Esophagus squamous epithelium (tissue), 5 donors: ENCODE data around the gene HBEGF. TPM values are rescaled to one million over a fixed set of nuclear protein-coding genes. Genes with fewer than 3 reads are reported as not detected.

Source experiments
- DNase-seq: peaks from one replicate; lab custom pipeline; 2025; lab: John Stamatoyannopoulos, UW
- H3K27ac ChIP-seq, 4 donors: fragments of 200-600 bp; sonication (generic); one replicate each; pipeline ENCODE4 v1.5.1; 2016 to 2019; ENCODE audit warnings: mild to moderate bottlenecking in 1 of 4
- H3K27me3 ChIP-seq, 4 donors: fragments of 200-600 bp; sonication (generic); 1 replicate in 3 of 4; 2 replicates in 1 of 4; pipeline versions ENCODE4 v1.5.1 to v1.6.0; 2017 to 2021; ENCODE audit warnings: antibody characterized with exemption in 1 of 4
- H3K36me3 ChIP-seq, 3 donors: fragments of 200-600 bp; sonication (generic); one replicate each; pipeline ENCODE4 v1.5.1; 2016 to 2019
- H3K4me1 ChIP-seq, 3 donors: fragments of 200-600 bp; sonication (generic); one replicate each; pipeline ENCODE4 v1.5.1; 2017 to 2019
- H3K4me3 ChIP-seq, 4 donors: fragments of 200-600 bp; sonication (generic); 1 replicate in 3 of 4; 2 replicates in 1 of 4; pipeline ENCODE4 v1.5.1; 2016 to 2019; ENCODE audit warnings: mild to moderate bottlenecking in 2 of 4, moderate library complexity in 1 of 4
- H3K9me3 ChIP-seq, 3 donors: fragments of 200-600 bp; sonication (generic); one replicate each; pipeline ENCODE4 v1.5.1; 2016 to 2019
- CTCF ChIP-seq, 6 experiments: fragments of 450-650 bp in 4 of 6; fragments of 200-600 bp in 2 of 6; sonication (generic) in 2 of 6; IDR thresholded peaks; one replicate each; pipeline ENCODE4 v1.5.1; 2016 to 2019; ENCODE audit warnings: antibody characterized with exemption in 6 of 6, mild to moderate bottlenecking in 4 of 6, moderate library complexity in 4 of 6
- POLR2A ChIP-seq, 4 donors: fragments of 450-650 bp; IDR thresholded peaks; one replicate each; pipeline ENCODE4 v1.6.1; 2017; ENCODE audit warnings: antibody characterized with exemption in 4 of 4, mild to moderate bottlenecking in 4 of 4, moderate library complexity in 3 of 4
- WGBS, 2 donors: methylation state at CpG; one replicate each; pipeline ENCODE4 v1.1.5; 2018; 5-methylcytosine and 5-hydroxymethylcytosine counted together
- intact Hi-C: fragments of 100-400 bp; cut with DNase I; formaldehyde crosslinking; loops from one replicate; pipeline ENCODE4 v1.15.0; 2022
- total RNA-seq, 4 donors: library from RNA; depleted of rRNA; stranded (reverse); fragments of >200 nt; gene quantifications; one replicate each; pipeline ENCODE4 v1.1.0, GENCODE V29; 2016
- donor health status: DM: yes; HTN: yes; CAD: no.

HBEGF gene
- total RNA-seq, 4 donors from 2014 or later: 24.6 to 72.4 (median 42.1) TPM

- DNase-seq: no peak
- intact Hi-C loops: no loop called here
- 80 to 100% methylated on average over 1 to 2 of the region's 2 CpGs for WGBS, 2 donors
- H3K4me3 ChIP-seq: no peak overlapping the region
- H3K36me3 ChIP-seq: no peaks in the 10 kb centered on the region
- H3K27me3 ChIP-seq: no peaks in the 10 kb centered on the region
- no peak for TF ChIP-seq POLR2A (IDR thresholded peaks at IDR 0.05)
- H3K4me1 ChIP-seq: peaks cover 0 to 11% (median 0%) of the 10 kb centered on the region in 3 donors
- no peaks in the 10 kb centered on the region for H3K9me3 ChIP-seq
- H3K27ac ChIP-seq: no peak overlapping the region
Measured at GRCh38 chr5:140388052-140388451, 41.6 kb upstream of the HBEGF start.

- no peaks in the 10 kb centered on the region for H3K4me1 ChIP-seq
- no peak for DNase-seq
- intact Hi-C loops: no loop called here
- H3K9me3 ChIP-seq: no peaks in the 10 kb centered on the region
- no peak overlapping the region for H3K27ac ChIP-seq
- no peaks in the 10 kb centered on the region for H3K27me3 ChIP-seq
- TF ChIP-seq CTCF (IDR thresholded peaks at IDR 0.05) (no peak), POLR2A (IDR thresholded peaks at IDR 0.05) (no peak)
- 97 to 100% methylated on average over 2 of the region's 2 CpGs for WGBS, 2 donors
- H3K4me3 ChIP-seq: no peak overlapping the region
- no peaks in the 10 kb centered on the region for H3K36me3 ChIP-seq
Measured at GRCh38 chr5:140383300-140383699, 36.9 kb upstream of the HBEGF start.

GRCh38 chr5:140382866-140383265 is 36.5 kb upstream of the HBEGF start:
- Histone ChIP-seq H3K9me3 (no peaks in the 10 kb centered on the region), H3K27ac (no peak overlapping the region), H3K27me3 (no peaks in the 10 kb centered on the region), H3K4me3 (no peak overlapping the region), H3K4me1 (no peaks in the 10 kb centered on the region), H3K36me3 (no peaks in the 10 kb centered on the region)
- TF ChIP-seq POLR2A (IDR thresholded peaks at IDR 0.05) (no peak), CTCF (IDR thresholded peaks at IDR 0.05) (no peak)
- DNase-seq: no peak
- intact Hi-C loops: no loop called here

- intact Hi-C loops: no loop called here
- TF ChIP-seq CTCF (IDR thresholded peaks at IDR 0.05) (no peak), POLR2A (IDR thresholded peaks at IDR 0.05) (no peak)
- Histone ChIP-seq H3K4me1 (no peaks in the 10 kb centered on the region), H3K9me3 (no peaks in the 10 kb centered on the region), H3K27me3 (no peaks in the 10 kb centered on the region), H3K4me3 (no peak overlapping the region), H3K27ac (no peak overlapping the region), H3K36me3 (no peaks in the 10 kb centered on the region)
- WGBS, 2 donors: 82 to 90% methylated on average over 1 of the region's 1 CpG
- DNase-seq: no peak
Measured at GRCh38 chr5:140381972-140382371, 35.6 kb upstream of the HBEGF start.

- no peak for DNase-seq
- Histone ChIP-seq H3K9me3 (no peaks in the 10 kb centered on the region), H3K27ac (no peak overlapping the region), H3K4me1 (no peaks in the 10 kb centered on the region), H3K4me3 (no peak overlapping the region), H3K27me3 (no peaks in the 10 kb centered on the region), H3K36me3 (no peaks in the 10 kb centered on the region)
- no peak for TF ChIP-seq CTCF (IDR thresholded peaks at IDR 0.05)
- no peak for TF ChIP-seq POLR2A (IDR thresholded peaks at IDR 0.05)
- 85 to 88% methylated on average over 4 of the region's 4 CpGs for WGBS, 2 donors
- intact Hi-C loops: no loop called here
Measured at GRCh38 chr5:140381351-140381750, 34.9 kb upstream of the HBEGF start.

GRCh38 chr5:140372971-140373487 is 26.6 kb upstream of the HBEGF start:
- DNase-seq: no peak
- Histone ChIP-seq H3K4me3 (no peak overlapping the region), H3K9me3 (no peaks in the 10 kb centered on the region), H3K36me3 (no peaks in the 10 kb centered on the region), H3K27ac (peak overlapping the region in 1 of 4 donors; percentile 25), H3K4me1 (peaks cover 4 to 26% (median 8%) of the 10 kb centered on the region in 3 donors), H3K27me3 (no peaks in the 10 kb centered on the region)
- intact Hi-C loops: loop anchor here (10.0 kb wide), 1 partner anchor 262 kb away; the partner anchor contains the start of genes CD14 and TMCO6
- WGBS, 2 donors: 13 to 14% methylated on average over 2 of the region's 2 CpGs
- TF ChIP-seq POLR2A (IDR thresholded peaks at IDR 0.05) (no peak), CTCF (IDR thresholded peaks at IDR 0.05) (peak; percentile 67 to 86 (median 74))
